Endothelial cell of umbilical vein (primary cell): ENCODE measurements around the gene SPRY4.
"Not testable (repeated sequence)": the region's sequence is repeated elsewhere in the genome, so short reads cannot be mapped to it uniquely, and the experiment has no call there.

ENCODE experiments used
- JUN ChIP-seq: IDR thresholded peaks from 2 replicates; pipeline ENCODE4 v1.6.1; 2011; ENCODE audit warnings: borderline replicate concordance, low read depth; ENCODE audit not compliant: insufficient read length, insufficient read depth
- POLR2A ChIP-seq: IDR thresholded peaks from 2 replicates; pipeline ENCODE4 v1.6.1; 2012; ENCODE audit warnings: low read depth, mild to moderate bottlenecking, control low read depth, low read length
- TF ChIP-seq, protein P1 (sequence below), 2 donors: IDR thresholded peaks; 1 replicate in 1 of 2; 2 replicates in 1 of 2; pipeline ENCODE4 v1.5.1; 2011; ENCODE audit warnings: low read length in 2 of 2, mild to moderate bottlenecking in 2 of 2, moderate library complexity in 2 of 2, control low read depth in 1 of 2, inconsistent platforms in 1 of 2, low read depth in 1 of 2; ENCODE audit not compliant: insufficient read depth in 1 of 2; ENCODE audit errors: extremely low read depth in 1 of 2

DNA sequence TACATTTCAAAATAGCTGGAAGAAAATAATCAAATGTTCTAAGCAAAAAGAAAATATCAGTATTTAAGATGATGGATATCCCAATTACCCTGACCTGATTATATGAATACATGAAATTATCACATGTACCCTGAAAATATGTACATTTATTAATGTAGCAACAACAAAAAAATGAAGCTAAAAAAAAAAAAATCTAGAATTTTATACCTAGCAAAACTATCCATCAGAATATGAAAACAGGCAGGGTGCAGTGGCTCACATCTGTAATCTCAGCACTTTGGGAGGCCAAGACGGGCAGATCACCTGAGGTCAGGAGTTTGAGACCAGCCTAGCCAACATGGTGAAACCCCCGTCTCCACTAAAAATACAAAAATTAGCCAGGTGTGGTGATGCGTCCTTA, 20.1 kb upstream of the SPRY4 start:
- TF ChIP-seq, protein P1, sequence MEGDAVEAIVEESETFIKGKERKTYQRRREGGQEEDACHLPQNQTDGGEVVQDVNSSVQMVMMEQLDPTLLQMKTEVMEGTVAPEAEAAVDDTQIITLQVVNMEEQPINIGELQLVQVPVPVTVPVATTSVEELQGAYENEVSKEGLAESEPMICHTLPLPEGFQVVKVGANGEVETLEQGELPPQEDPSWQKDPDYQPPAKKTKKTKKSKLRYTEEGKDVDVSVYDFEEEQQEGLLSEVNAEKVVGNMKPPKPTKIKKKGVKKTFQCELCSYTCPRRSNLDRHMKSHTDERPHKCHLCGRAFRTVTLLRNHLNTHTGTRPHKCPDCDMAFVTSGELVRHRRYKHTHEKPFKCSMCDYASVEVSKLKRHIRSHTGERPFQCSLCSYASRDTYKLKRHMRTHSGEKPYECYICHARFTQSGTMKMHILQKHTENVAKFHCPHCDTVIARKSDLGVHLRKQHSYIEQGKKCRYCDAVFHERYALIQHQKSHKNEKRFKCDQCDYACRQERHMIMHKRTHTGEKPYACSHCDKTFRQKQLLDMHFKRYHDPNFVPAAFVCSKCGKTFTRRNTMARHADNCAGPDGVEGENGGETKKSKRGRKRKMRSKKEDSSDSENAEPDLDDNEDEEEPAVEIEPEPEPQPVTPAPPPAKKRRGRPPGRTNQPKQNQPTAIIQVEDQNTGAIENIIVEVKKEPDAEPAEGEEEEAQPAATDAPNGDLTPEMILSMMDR (IDR thresholded peaks at IDR 0.05; ENCODE audit: extremely low read depth in 1 of 2, insufficient read depth in 1 of 2, low read depth in 1 of 2, low read length in 2 of 2) = not testable (repeated sequence)
- not testable (repeated sequence) for TF ChIP-seq POLR2A, JUN
